ENCODE results near the gene IL1RAP.

DNA sequence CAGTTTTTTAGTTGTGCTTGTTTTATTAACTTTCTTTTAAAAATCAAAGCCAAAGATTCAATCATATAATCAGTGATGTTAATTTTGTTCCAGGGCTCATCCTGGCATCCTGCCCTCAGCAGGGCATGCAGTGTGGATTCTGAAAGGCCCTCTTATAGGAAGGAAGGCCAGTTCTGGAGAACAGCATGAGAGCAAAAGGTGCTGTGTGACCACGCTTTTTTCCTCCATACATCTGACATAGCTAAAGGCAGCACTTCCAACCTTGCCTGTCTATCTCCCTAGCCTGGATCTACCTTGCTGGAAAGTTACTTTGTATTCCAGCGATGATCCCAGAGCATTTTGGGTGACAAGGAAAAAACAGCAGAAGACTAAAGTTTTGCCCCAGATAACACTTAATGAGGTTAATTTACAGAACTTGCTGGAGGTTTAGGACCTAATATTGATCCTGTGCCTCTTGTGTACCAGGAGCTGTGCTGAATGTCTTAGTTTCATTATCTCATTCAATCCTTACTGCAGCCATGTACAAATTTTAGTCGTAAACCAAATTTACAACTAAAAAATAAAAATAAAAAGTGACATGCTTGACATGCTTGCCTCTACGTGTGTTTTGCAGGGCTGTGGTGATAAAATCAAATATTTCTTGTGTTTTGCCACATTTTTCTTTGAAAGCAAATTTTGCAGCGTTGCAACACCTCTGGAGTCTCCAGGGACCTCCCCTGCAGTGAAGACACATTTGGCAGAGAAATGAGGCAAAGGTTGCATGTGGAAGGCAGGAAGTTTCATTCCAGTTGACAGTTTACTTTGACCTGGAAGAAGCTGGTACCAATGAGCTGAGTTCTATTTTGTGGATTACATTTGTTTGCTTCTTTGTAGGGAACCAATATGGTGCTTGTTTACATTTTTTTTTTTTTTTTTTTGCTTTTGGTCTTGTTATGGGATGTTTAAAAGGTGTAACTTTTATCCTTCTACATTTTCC is 13.2 kb downstream of the IL1RAP start:
- TF ChIP-seq, protein P1, sequence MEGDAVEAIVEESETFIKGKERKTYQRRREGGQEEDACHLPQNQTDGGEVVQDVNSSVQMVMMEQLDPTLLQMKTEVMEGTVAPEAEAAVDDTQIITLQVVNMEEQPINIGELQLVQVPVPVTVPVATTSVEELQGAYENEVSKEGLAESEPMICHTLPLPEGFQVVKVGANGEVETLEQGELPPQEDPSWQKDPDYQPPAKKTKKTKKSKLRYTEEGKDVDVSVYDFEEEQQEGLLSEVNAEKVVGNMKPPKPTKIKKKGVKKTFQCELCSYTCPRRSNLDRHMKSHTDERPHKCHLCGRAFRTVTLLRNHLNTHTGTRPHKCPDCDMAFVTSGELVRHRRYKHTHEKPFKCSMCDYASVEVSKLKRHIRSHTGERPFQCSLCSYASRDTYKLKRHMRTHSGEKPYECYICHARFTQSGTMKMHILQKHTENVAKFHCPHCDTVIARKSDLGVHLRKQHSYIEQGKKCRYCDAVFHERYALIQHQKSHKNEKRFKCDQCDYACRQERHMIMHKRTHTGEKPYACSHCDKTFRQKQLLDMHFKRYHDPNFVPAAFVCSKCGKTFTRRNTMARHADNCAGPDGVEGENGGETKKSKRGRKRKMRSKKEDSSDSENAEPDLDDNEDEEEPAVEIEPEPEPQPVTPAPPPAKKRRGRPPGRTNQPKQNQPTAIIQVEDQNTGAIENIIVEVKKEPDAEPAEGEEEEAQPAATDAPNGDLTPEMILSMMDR (IDR thresholded peaks at IDR 0.05; ENCODE audit: insufficient read depth, low read length): no peak
- TF ChIP-seq GABPA (IDR thresholded peaks at IDR 0.05; ENCODE audit: low read depth): no peak
- TF ChIP-seq POLR2AphosphoS5 (IDR thresholded peaks at IDR 0.05; ENCODE audit: low read depth): no peak
- no peak for TF ChIP-seq SPI1 (IDR thresholded peaks at IDR 0.05; ENCODE audit: borderline replicate concordance, low read depth)
- TF ChIP-seq, protein P2, sequence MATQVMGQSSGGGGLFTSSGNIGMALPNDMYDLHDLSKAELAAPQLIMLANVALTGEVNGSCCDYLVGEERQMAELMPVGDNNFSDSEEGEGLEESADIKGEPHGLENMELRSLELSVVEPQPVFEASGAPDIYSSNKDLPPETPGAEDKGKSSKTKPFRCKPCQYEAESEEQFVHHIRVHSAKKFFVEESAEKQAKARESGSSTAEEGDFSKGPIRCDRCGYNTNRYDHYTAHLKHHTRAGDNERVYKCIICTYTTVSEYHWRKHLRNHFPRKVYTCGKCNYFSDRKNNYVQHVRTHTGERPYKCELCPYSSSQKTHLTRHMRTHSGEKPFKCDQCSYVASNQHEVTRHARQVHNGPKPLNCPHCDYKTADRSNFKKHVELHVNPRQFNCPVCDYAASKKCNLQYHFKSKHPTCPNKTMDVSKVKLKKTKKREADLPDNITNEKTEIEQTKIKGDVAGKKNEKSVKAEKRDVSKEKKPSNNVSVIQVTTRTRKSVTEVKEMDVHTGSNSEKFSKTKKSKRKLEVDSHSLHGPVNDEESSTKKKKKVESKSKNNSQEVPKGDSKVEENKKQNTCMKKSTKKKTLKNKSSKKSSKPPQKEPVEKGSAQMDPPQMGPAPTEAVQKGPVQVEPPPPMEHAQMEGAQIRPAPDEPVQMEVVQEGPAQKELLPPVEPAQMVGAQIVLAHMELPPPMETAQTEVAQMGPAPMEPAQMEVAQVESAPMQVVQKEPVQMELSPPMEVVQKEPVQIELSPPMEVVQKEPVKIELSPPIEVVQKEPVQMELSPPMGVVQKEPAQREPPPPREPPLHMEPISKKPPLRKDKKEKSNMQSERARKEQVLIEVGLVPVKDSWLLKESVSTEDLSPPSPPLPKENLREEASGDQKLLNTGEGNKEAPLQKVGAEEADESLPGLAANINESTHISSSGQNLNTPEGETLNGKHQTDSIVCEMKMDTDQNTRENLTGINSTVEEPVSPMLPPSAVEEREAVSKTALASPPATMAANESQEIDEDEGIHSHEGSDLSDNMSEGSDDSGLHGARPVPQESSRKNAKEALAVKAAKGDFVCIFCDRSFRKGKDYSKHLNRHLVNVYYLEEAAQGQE (IDR thresholded peaks at IDR 0.05; ENCODE audit: insufficient replicate concordance, low read depth): no peak
